AG04449 (cell line): ENCODE data around the gene PTGER3.

Experiments used
- CTCF ChIA-PET: fragments of 350-600 bp; formaldehyde crosslinking; extraction: SDS; loops from one replicate; lab custom pipeline; 2021; ENCODE audit warnings: antibody characterized with exemption; lab: Yijun Ruan, JAX
- POLR2A ChIA-PET: fragments of 400-600, 350-600 bp; formaldehyde crosslinking; extraction: SDS; loops from one replicate; lab custom pipeline; 2020; ENCODE audit warnings: antibody characterized with exemption, inconsistent platforms; lab: Yijun Ruan, JAX
- DNase-seq: peaks from one replicate; pipeline ENCODE4 v3.0.0-alpha.2; 2010; ENCODE audit warnings: low read depth, low spot score
- H3K4me3 ChIP-seq: 2 replicates; pipeline ENCODE4 v1.5.1; 2011; ENCODE audit warnings: low read depth, mild to moderate bottlenecking, control low read depth, low read length
- TF ChIP-seq, protein P1 (sequence below): IDR thresholded peaks from one replicate; pipeline ENCODE4 v1.5.1; 2011; ENCODE audit warnings: mild to moderate bottlenecking, moderate library complexity, low read length, control low read depth, inconsistent platforms; ENCODE audit not compliant: insufficient read depth; ENCODE audit errors: missing control alignments

The PTGER3 gene

DNA sequence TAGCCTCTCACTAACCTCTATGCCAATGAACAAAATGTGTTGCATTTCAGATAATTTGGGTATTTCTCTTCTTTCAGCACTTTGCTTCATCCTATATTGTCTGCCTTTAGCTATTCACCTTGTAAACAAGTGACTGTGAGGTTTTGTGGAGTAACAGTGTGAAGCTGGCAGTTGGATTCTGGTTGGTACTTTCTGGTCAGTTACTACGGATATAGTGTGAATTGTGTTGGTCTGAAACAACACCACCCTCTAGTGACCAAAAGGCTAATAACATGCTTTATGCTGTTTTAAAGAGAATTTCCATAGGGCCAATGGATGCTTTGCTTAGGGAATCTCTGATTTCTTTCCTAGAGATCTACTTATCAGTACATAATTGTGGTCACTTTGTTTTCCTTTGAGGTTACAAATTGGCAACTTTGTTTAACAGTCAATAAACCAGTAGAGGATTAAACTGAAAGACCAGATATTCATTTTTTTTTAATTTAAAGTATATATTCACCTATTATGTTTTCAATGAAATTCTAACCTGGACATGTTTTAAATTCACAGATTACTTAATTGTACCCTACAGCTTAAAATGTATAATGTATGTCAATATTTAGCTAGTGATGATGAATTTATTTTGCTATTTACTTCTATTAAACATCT is 2.5 kb upstream of the PTGER3 start:
- ChIA-PET CTCF (interaction anchor here (0.6 to 8.8 kb wide), 11 partner anchors 8 to 613 kb away, joined by 3 to 106 read pairs (median 5); no protein-coding TSS in a partner anchor), POLR2A (interaction anchor here (0.6 kb wide), 1 partner anchor 15 kb away, joined by 4 read pairs; no protein-coding TSS in a partner anchor)
- H3K4me3 ChIP-seq = no peak overlapping the region
- peak; percentile 26 for DNase-seq
- TF ChIP-seq, protein P1, sequence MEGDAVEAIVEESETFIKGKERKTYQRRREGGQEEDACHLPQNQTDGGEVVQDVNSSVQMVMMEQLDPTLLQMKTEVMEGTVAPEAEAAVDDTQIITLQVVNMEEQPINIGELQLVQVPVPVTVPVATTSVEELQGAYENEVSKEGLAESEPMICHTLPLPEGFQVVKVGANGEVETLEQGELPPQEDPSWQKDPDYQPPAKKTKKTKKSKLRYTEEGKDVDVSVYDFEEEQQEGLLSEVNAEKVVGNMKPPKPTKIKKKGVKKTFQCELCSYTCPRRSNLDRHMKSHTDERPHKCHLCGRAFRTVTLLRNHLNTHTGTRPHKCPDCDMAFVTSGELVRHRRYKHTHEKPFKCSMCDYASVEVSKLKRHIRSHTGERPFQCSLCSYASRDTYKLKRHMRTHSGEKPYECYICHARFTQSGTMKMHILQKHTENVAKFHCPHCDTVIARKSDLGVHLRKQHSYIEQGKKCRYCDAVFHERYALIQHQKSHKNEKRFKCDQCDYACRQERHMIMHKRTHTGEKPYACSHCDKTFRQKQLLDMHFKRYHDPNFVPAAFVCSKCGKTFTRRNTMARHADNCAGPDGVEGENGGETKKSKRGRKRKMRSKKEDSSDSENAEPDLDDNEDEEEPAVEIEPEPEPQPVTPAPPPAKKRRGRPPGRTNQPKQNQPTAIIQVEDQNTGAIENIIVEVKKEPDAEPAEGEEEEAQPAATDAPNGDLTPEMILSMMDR = peak; percentile 43

DNA sequence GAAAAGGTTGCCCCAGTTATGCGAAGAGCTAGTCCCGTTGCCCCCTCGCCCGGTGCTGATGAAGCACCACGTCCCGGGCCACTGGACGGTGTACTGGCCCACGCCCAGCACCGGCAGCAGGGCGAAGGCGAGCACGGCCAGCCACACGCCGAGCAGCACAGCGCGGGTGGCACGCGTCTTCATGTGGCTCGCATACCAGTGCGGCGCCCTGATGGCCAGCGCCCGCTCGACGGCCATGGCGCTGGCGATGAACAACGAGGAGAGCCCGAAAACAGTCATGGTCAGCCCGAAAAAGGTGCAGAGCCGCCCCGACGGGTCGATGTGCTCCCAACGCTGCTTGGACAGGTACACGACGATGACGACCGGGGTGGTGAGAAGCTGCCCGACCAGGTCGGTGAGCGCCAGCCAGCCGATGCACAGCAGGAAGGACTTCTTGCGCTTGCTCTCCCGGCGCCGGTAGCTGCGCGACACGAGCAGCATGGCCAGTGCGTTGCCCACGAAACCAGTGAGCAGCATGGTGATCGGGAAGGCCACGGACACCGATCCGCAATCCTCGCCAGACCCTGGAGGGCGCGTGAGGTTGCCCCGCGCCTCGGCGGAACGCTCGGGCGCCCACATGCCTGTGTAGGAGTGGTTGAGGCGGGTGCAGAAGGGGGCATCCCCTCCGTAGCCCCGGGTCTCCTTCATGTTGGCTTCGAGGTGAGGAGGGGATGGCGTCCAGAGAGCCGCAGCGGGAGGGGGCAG is 553 bp downstream of the PTGER3 start:
- POLR2A ChIA-PET = no interaction called here
- TF ChIP-seq, protein P1 = no peak
- CTCF ChIA-PET = interaction anchor here (1.0 to 8.8 kb wide), 3 partner anchors 303 to 520 kb away, joined by 3 to 106 read pairs (median 79); no protein-coding TSS in a partner anchor
- DNase-seq = no peak
- H3K4me3 ChIP-seq = peak overlapping the region; percentile 48

DNA sequence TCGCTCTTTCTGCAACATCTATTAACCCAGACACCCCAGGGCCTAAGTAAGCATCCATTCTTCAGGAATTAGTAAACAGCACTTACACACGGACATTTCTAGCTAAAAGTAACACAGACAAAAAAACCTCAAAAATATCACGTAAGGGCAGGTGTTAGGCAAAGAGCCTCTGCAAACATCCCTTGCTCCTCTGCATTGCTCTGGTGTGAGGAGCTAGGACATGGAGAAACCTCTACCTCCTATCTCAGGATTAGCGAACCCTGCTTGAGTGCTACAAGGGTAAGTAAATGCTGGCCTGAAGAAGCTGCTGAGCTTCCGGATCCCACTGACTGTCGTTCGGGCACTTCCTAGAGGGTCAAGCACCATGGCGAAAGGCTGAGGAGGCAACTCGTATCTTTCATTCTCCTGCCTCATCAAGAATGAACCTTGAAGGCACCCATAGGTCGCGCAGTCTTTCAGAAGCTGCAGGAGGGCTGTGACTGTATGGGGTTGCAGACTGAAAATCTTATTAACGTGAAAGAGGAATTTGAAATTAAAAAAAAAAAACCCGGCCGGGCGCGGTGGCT is 2.1 kb downstream of the PTGER3 start:
- POLR2A ChIA-PET = no interaction called here

DNA sequence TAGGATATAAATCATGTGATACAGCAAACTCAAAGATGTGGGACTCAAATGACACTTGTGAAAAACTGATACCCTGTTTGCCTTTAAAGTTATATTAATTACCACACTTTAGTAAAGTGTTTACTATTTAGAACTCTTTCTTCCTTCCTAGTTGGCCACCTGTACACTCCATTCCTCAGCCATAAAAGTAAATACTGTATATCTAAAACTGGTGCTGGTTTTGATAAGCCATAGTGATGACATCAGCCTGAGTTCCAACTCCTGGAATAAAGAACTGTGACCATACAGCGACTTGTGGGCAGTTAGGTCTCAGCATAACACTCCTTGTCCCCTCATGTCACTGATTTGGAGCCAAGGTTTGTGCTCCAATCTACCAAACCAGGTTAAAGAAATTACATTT is 2.8 kb downstream of the PTGER3 start:
- H3K4me3 ChIP-seq = no peak overlapping the region
- ChIA-PET CTCF (interaction anchor here (0.6 kb wide), 1 partner anchor 517 kb away, joined by 3 read pairs; no protein-coding TSS in a partner anchor), POLR2A (no interaction called here)
- DNase-seq = no peak
- TF ChIP-seq, protein P1 = no peak

More for the DNA sequence above, 2.1 kb downstream of the PTGER3 start:
- CTCF ChIA-PET = interaction anchor here (0.6 to 8.8 kb wide), 2 partner anchors 360 to 517 kb away, joined by 3 to 79 read pairs; no protein-coding TSS in a partner anchor
- TF ChIP-seq, protein P1 = no peak
- H3K4me3 ChIP-seq = no peak overlapping the region
- no peak for DNase-seq

DNA sequence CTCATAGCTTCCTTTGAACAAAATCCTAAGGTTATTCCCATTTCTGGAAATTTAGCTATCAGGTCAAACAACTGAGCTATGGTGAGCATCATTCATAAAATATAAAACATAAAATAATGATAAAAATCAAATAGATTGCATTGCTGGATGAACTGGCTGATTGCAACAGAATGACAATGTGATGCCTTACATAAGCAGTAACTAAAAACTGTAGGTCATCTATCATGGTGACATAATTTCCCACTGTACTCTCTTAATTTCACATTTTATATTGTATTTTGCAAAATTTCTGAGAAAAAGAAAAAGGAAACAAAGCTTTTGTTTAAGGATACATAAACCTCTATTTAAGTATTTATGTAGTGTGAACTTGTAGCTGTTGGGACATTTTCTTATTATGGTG is 4.6 kb downstream of the PTGER3 start:
- POLR2A ChIA-PET = no interaction called here
- TF ChIP-seq, protein P1 = no peak
- CTCF ChIA-PET = interaction anchor here (1.1 kb wide), 1 partner anchor 514 kb away, joined by 4 read pairs; no protein-coding TSS in a partner anchor

DNA sequence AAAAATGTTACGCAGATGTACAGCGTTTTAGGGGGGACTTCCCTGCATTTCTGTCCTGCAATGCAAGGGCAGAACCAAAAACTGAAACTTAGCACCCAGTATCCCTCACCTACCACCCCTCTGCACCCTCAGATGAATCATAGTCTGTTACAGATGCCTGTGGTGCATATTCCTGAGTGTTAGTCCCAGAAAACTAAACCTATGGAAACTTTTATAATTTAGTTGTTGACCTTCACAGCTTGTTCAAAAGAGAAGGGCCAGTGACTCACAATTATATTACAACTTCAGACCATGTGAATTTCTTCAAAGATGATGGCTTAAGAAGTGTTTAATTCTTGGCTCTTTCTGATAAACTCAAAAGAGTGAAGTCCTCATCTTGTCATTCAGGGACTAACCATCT is 5.8 kb downstream of the PTGER3 start:
- no peak for DNase-seq
- H3K4me3 ChIP-seq = no peak overlapping the region
- TF ChIP-seq, protein P1 = no peak
- POLR2A ChIA-PET = no interaction called here
- CTCF ChIA-PET = no interaction called here

More for the DNA sequence above, 4.6 kb downstream of the PTGER3 start:
- no peak for DNase-seq
- H3K4me3 ChIP-seq = no peak overlapping the region
